Ovary (tissue), 9 donors: ENCODE measurements around the gene C5AR2. TPM values are rescaled to one million over a fixed set of nuclear protein-coding genes. Genes with fewer than 3 reads are reported as not detected.

Experiments used
- DNase-seq, 5 donors: peaks; one replicate each; pipeline ENCODE4 v3.0.0-alpha.2; 2019 to 2020
- H3K27ac ChIP-seq, 2 donors: fragments of 200-600 bp; one replicate each; pipeline versions ENCODE4 v1.5.1 to v1.8.0; 2019 to 2022
- H3K27me3 ChIP-seq: fragments of 200-600 bp; one replicate; pipeline ENCODE4 v1.8.0; 2022
- H3K36me3 ChIP-seq: fragments of 200-600 bp; sonication (generic); one replicate; pipeline ENCODE4 v1.5.1; 2019
- H3K4me1 ChIP-seq: one replicate; pipeline ENCODE4 v1.8.1; 2013; ENCODE audit warnings: mild to moderate bottlenecking, moderate library complexity; ENCODE audit not compliant: insufficient read depth
- H3K4me3 ChIP-seq: fragments of 200-600 bp; sonication (generic); one replicate; pipeline ENCODE4 v1.5.1; 2017
- H3K9me3 ChIP-seq, 2 donors: fragments of 200-600 bp in 1 of 2; sonication (generic) in 1 of 2; one replicate each; pipeline versions ENCODE4 v1.5.1 to v1.8.1; 2013 to 2019; ENCODE audit warnings: mild to moderate bottlenecking in 1 of 2, moderate library complexity in 1 of 2
- EP300 ChIP-seq: sonication (generic); formaldehyde crosslinking; IDR thresholded peaks from one replicate; pipeline ENCODE4 v1.6.1; 2017; ENCODE audit warnings: antibody characterized with exemption
- POLR2A ChIP-seq: fragments of 450-650 bp; IDR thresholded peaks from one replicate; pipeline ENCODE4 v1.6.1; 2017; ENCODE audit warnings: antibody characterized with exemption, mild to moderate bottlenecking, moderate library complexity
- WGBS, 3 donors: extraction: QIAGEN DNeasy Blood & Tissue Kit in 1 of 3; methylation state at CpG; one replicate each; pipeline versions ENCODE4 v1.1.5 to v1.1.7; 2013 to 2017; 5-methylcytosine and 5-hydroxymethylcytosine counted together
- intact Hi-C, 4 donors: fragments of 100-400 bp; cut with DNase I; formaldehyde crosslinking; loops; one replicate each; pipeline versions ENCODE4 v1.11.0 to v1.15.1; 2022 to 2023
- polyA plus RNA-seq, 2 donors: library from polyadenylated mRNA; stranded (reverse); fragments of 200-250 nt in 1 of 2; fragments of 350-450 nt in 1 of 2; fragmentation: Illumina TruSeq in 1 of 2; extraction: RNeasy Lipid Tissue Mini Kit (QIAGEN cat#74804) in 1 of 2; gene quantifications; one replicate each; pipeline ENCODE4 v1.2.3, GENCODE V29; 2013 to 2014
- total RNA-seq, 7 donors: library from RNA; depleted of rRNA in 2 of 7; stranded (reverse); fragments of >200 nt in 2 of 7; fragmentation: NEBNext Ultra II Directional in 3 of 7; extraction: Animal tissue kit (Norgen Biotek cat#: 25700) in 3 of 7; gene quantifications; one replicate each; pipeline versions ENCODE4 v1.1.0 to v1.2.4, GENCODE V29; 2016 to 2023
- TF ChIP-seq, protein P1 (sequence below), 3 donors: fragments of 450-650 bp in 2 of 3; fragments of 200-600 bp in 1 of 3; IDR thresholded peaks; one replicate each; pipeline versions ENCODE4 v1.5.1 to v1.8.0; 2016 to 2022; ENCODE audit warnings: antibody characterized with exemption in 3 of 3, mild to moderate bottlenecking in 1 of 3
- donor health status: DM: no; HTN: no; CAD: no; lungs with moderate emphysema.
- donor health status: DM: no; HTN: no; CAD: no.
- donor health status: Bipolar disorder and iron deficiency.
- donor health status: DM: yes; HTN: yes; CAD: no.
- donor health status: DM: no; HTN: no; CAD: no.
- donor health status: DM: yes; HTN: yes; CAD: no.

C5AR2 gene
- total and polyA plus RNA-seq, 9 donors, result 0.41 to 3.9 (median 1.2) TPM

GRCh38 chr19:47389150-47389556 is 57.2 kb downstream of the C5AR2 start:
- no peaks in the 10 kb centered on the region for H3K27me3 ChIP-seq
- H3K27ac ChIP-seq, result no peak overlapping the region
- 76 to 77% (median 76%) methylated on average over 9 of the region's 9 CpGs for WGBS, 3 donors
- DNase-seq, result no peak
- intact Hi-C loops, result no loop called here
- H3K9me3 ChIP-seq, result no peaks in the 10 kb centered on the region
- no peaks in the 10 kb centered on the region for H3K4me1 ChIP-seq
- TF ChIP-seq, protein P1, sequence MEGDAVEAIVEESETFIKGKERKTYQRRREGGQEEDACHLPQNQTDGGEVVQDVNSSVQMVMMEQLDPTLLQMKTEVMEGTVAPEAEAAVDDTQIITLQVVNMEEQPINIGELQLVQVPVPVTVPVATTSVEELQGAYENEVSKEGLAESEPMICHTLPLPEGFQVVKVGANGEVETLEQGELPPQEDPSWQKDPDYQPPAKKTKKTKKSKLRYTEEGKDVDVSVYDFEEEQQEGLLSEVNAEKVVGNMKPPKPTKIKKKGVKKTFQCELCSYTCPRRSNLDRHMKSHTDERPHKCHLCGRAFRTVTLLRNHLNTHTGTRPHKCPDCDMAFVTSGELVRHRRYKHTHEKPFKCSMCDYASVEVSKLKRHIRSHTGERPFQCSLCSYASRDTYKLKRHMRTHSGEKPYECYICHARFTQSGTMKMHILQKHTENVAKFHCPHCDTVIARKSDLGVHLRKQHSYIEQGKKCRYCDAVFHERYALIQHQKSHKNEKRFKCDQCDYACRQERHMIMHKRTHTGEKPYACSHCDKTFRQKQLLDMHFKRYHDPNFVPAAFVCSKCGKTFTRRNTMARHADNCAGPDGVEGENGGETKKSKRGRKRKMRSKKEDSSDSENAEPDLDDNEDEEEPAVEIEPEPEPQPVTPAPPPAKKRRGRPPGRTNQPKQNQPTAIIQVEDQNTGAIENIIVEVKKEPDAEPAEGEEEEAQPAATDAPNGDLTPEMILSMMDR (IDR thresholded peaks at IDR 0.05), result no peak
- TF ChIP-seq POLR2A, result no peak
- TF ChIP-seq EP300, result no peak
- H3K36me3 ChIP-seq, result no peaks in the 10 kb centered on the region
- H3K4me3 ChIP-seq, result no peak overlapping the region

- H3K4me1 ChIP-seq, result no peaks in the 10 kb centered on the region
- no peak for DNase-seq
- no peak overlapping the region for H3K27ac ChIP-seq
- H3K9me3 ChIP-seq, result no peaks in the 10 kb centered on the region
- H3K27me3 ChIP-seq, result no peaks in the 10 kb centered on the region
- TF ChIP-seq POLR2A (no peak), EP300 (no peak)
- TF ChIP-seq, protein P1 (IDR thresholded peaks at IDR 0.05), result no peak
- intact Hi-C loops, result no loop called here
- no peaks in the 10 kb centered on the region for H3K36me3 ChIP-seq
- 71 to 76% (median 75%) methylated on average over 20 of the region's 20 CpGs for WGBS, 3 donors
- H3K4me3 ChIP-seq, result no peak overlapping the region
Measured at GRCh38 chr19:47390533-47391488, 58.8 kb downstream of the C5AR2 start.

GRCh38 chr19:47391510-47392223 is 59.7 kb downstream of the C5AR2 start:
- intact Hi-C loops, result no loop called here
- Histone ChIP-seq H3K4me3 (no peak overlapping the region), H3K36me3 (no peaks in the 10 kb centered on the region), H3K9me3 (no peaks in the 10 kb centered on the region), H3K4me1 (no peaks in the 10 kb centered on the region), H3K27me3 (no peaks in the 10 kb centered on the region), H3K27ac (no peak overlapping the region)
- TF ChIP-seq, protein P1 (IDR thresholded peaks at IDR 0.05), result peak in 2 of 3 donors; percentile 29 to 33
- no peak for TF ChIP-seq POLR2A
- DNase-seq, result peak; percentile 46 to 74 (median 65)
- WGBS, 3 donors, result 28 to 33% (median 28%) methylated on average over 15 of the region's 15 CpGs

Other genes with a start within 250 kb of the C5AR2 start
- gene ZC3H4, start 218.4 kb upstream of the C5AR2 start, total RNA-seq, result 10 to 100 TPM; 10.7 to 58.2 (median 50.0) TPM
- gene ZC3H4, start 218.4 kb upstream of the C5AR2 start, polyA plus RNA-seq, result 10 to 100 TPM; 18.5 to 38.8 TPM
- gene SAE1, start 201.3 kb upstream of the C5AR2 start, total RNA-seq, result 10 to 100 TPM; 25.5 to 64.8 (median 55.6) TPM
- gene SAE1, start 201.3 kb upstream of the C5AR2 start, polyA plus RNA-seq, result 100 to 1,000 TPM in 1 of 2 donors, 10 to 100 TPM in 1; 47.4 to 138 TPM
- gene BBC3, start 101.0 kb upstream of the C5AR2 start, total RNA-seq, result 10 to 100 TPM in 1 of 7 donors, 1 to 10 TPM in 6; 5.4 to 13.2 (median 6.6) TPM
- gene BBC3, start 101.0 kb upstream of the C5AR2 start, polyA plus RNA-seq, result 1 to 10 TPM in 1 of 2 donors, under 1 TPM in 1; 0.23 to 4.5 TPM
- 10 to 100 TPM; 17.5 to 65.7 (median 37.0) TPM for gene CCDC9, start 75.7 kb upstream of the C5AR2 start, total RNA-seq
- gene CCDC9, start 75.7 kb upstream of the C5AR2 start, polyA plus RNA-seq, result 10 to 100 TPM; 14.8 to 40.4 TPM
- gene INAFM1, start 57.3 kb upstream of the C5AR2 start, total RNA-seq, result 10 to 100 TPM in 6 of 7 donors, 1 to 10 TPM in 1; 9.7 to 53.3 (median 31.0) TPM
- 10 to 100 TPM in 1 of 2 donors, under 1 TPM in 1; 0.73 to 15.2 TPM for gene INAFM1, start 57.3 kb upstream of the C5AR2 start, polyA plus RNA-seq
- gene C5AR1, start 22.3 kb upstream of the C5AR2 start, total RNA-seq, result 10 to 100 TPM in 3 of 7 donors, 1 to 10 TPM in 4; 4.6 to 27.5 (median 9.4) TPM
- gene C5AR1, start 22.3 kb upstream of the C5AR2 start, polyA plus RNA-seq, result 1 to 10 TPM; 3.5 to 10.0 TPM
- gene DHX34, start 17.1 kb downstream of the C5AR2 start, total RNA-seq, result 10 to 100 TPM; 14.1 to 21.3 (median 17.7) TPM
- 10 to 100 TPM in 1 of 2 donors, 1 to 10 TPM in 1; 2.6 to 13.9 TPM for gene DHX34, start 17.1 kb downstream of the C5AR2 start, polyA plus RNA-seq
- gene MEIS3, start 87.4 kb downstream of the C5AR2 start, total RNA-seq, result 10 to 100 TPM; 13.3 to 30.6 (median 18.7) TPM
- 10 to 100 TPM in 1 of 2 donors, 1 to 10 TPM in 1; 7.2 to 18.6 TPM for gene MEIS3, start 87.4 kb downstream of the C5AR2 start, polyA plus RNA-seq
- gene SLC8A2, start 139.7 kb downstream of the C5AR2 start, total RNA-seq, result 1 to 10 TPM in 1 of 7 donors, under 1 TPM in 3, not detected in 3; 0.07 to 1.3 (median 0.39) TPM
- gene SLC8A2, start 139.7 kb downstream of the C5AR2 start, polyA plus RNA-seq, result under 1 TPM; 0.08 to 0.60 TPM
- 1 to 10 TPM; 2.8 to 5.5 (median 4.4) TPM for gene KPTN, start 152.0 kb downstream of the C5AR2 start, total RNA-seq
- 1 to 10 TPM; 4.4 to 5.4 TPM for gene KPTN, start 152.0 kb downstream of the C5AR2 start, polyA plus RNA-seq
- gene NAPA, start 182.9 kb downstream of the C5AR2 start, total RNA-seq, result 100 to 1,000 TPM in 2 of 7 donors, 10 to 100 TPM in 5; 76.5 to 101 (median 95.1) TPM
- 10 to 100 TPM; 59.4 to 74.5 TPM for gene NAPA, start 182.9 kb downstream of the C5AR2 start, polyA plus RNA-seq
- 1 to 10 TPM in 5 of 7 donors, under 1 TPM in 2; 0.62 to 2.5 (median 1.5) TPM for gene ZNF541, start 241.0 kb downstream of the C5AR2 start, total RNA-seq
- 1 to 10 TPM in 1 of 2 donors, under 1 TPM in 1; 0.97 to 1.8 TPM for gene ZNF541, start 241.0 kb downstream of the C5AR2 start, polyA plus RNA-seq